Fibroblast of villous mesenchyme (primary cell): ENCODE results near the gene FAF1. TPM values are rescaled to one million over a fixed set of nuclear protein-coding genes. Genes with fewer than 3 reads are reported as not detected.

ENCODE experiments used
- DNase-seq: peaks from one replicate; pipeline ENCODE4 v3.0.0-alpha.2; 2010; ENCODE audit warnings: low read depth
- H3K4me3 ChIP-seq: 2 replicates; pipeline ENCODE4 v1.5.1; 2011; ENCODE audit warnings: low read depth, mild to moderate bottlenecking, low read length
- CTCF ChIP-seq: IDR thresholded peaks from 2 replicates; pipeline ENCODE4 v1.5.1; 2012; ENCODE audit warnings: low read depth, mild to moderate bottlenecking, low read length; ENCODE audit not compliant: insufficient read depth
- total RNA-seq: library from RNA; depleted of rRNA; stranded (reverse); fragments of >200 nt; gene quantifications from 2 replicates; pipeline ENCODE4 v1.2.3, GENCODE V29; 2012

The FAF1 gene
- total RNA-seq, 1 donor: 55.7 TPM

- H3K4me3 ChIP-seq: no peak overlapping the region
- DNase-seq: no peak
- TF ChIP-seq CTCF: no peak
Measured at GRCh38 chr1:50441183-50441582, 518.9 kb downstream of the FAF1 start.

- TF ChIP-seq CTCF: no peak
- no peak overlapping the region for H3K4me3 ChIP-seq
- no peak for DNase-seq
Measured at GRCh38 chr1:50438945-50439344, 521.1 kb downstream of the FAF1 start.

GRCh38 chr1:50436489-50436888 lies 523.6 kb downstream of the FAF1 start:
- DNase-seq: no peak
- no peak overlapping the region for H3K4me3 ChIP-seq
- no peak for TF ChIP-seq CTCF

GRCh38 chr1:50430010-50430405 lies 530.1 kb downstream of the FAF1 start:
- H3K4me3 ChIP-seq: no peak overlapping the region
- TF ChIP-seq CTCF: no peak
- no peak for DNase-seq

GRCh38 chr1:50427818-50428779 lies 532.0 kb downstream of the FAF1 start:
- no peak for TF ChIP-seq CTCF
- H3K4me3 ChIP-seq: no peak overlapping the region
- DNase-seq: no peak

GRCh38 chr1:50427086-50427817 lies 532.8 kb downstream of the FAF1 start:
- TF ChIP-seq CTCF: no peak
- no peak overlapping the region for H3K4me3 ChIP-seq
- no peak for DNase-seq
